GM23338 (cell line): ENCODE data around the gene MANEA.

Experiments used
- CREB1 ChIP-seq: fragments of 250-450 bp; sonication (Bioruptor Pico); IDR thresholded peaks from 2 replicates; pipeline ENCODE4 v1.5.0; 2020; ENCODE audit warnings: low read depth, mild to moderate bottlenecking, moderate library complexity
- CTCF ChIP-seq, 2 experiments: fragments of 200-600 bp in 1 of 2; sonication (generic) in 1 of 2; conservative IDR thresholded peaks; 2 replicates each; pipeline versions ENCODE4 v1.5.1 to v1.6.1; 2016 to 2017; ENCODE audit warnings: antibody characterized with exemption in 2 of 2, low read depth in 2 of 2, mild to moderate bottlenecking in 2 of 2, moderate library complexity in 1 of 2
- EZH2 ChIP-seq: fragments of 200-600 bp; sonication (generic); IDR thresholded peaks from one replicate; pipeline ENCODE4 v1.8.0; 2017; ENCODE audit warnings: antibody characterized with exemption, mild to moderate bottlenecking, low read depth; ENCODE audit not compliant: unreplicated experiment
- POLR2AphosphoS5 ChIP-seq: IDR thresholded peaks from 2 replicates; pipeline ENCODE4 v1.6.1; 2016; ENCODE audit warnings: antibody characterized with exemption, low read depth
- REST ChIP-seq: IDR thresholded peaks from one replicate; pipeline ENCODE4 v1.6.1; 2018; ENCODE audit warnings: antibody characterized with exemption; ENCODE audit not compliant: unreplicated experiment
- STAT1 ChIP-seq: IDR thresholded peaks from one replicate; pipeline ENCODE4 v1.6.1; 2016; ENCODE audit warnings: antibody characterized with exemption; ENCODE audit not compliant: unreplicated experiment

- TF ChIP-seq CTCF (conservative IDR thresholded peaks at IDR 0.05; ENCODE audit: low read depth in 2 of 2), result no peak
- TF ChIP-seq POLR2AphosphoS5, result no peak
- TF ChIP-seq CREB1 (CRISPR knock-in tag), result no peak
- no peak for TF ChIP-seq REST
- TF ChIP-seq STAT1, result no peak
- TF ChIP-seq EZH2, result no peak
Observed at GRCh38 chr6:95629551-95629950, 52.2 kb downstream of the MANEA start.
